WTC11 (cell line): ENCODE measurements around the gene SLC16A8. TPM values are rescaled to one million over a fixed set of nuclear protein-coding genes. Genes with fewer than 3 reads are reported as not detected.
A peak's percentile ranks its signal among the peaks of the same experiment; 100 is the strongest.

Experiments
- ATAC-seq: fragments of 200-7000 bp; cut with Tn5 transposase; 2 replicates; pipeline ENCODE4 v1.10.0; 2021; ENCODE audit warnings: mild to moderate bottlenecking, moderate library complexity
- CTCF ChIA-PET: fragments of 300-600 bp; sonication (Branson Sonifier 250); formaldehyde crosslinking; loops from one replicate; lab custom pipeline; 2021; ENCODE audit warnings: antibody characterized with exemption; lab: Charles Lee
- POLR2A ChIA-PET: fragments of 350-600 bp; sonication (Branson Sonifier 250); formaldehyde crosslinking; loops from one replicate; lab custom pipeline; 2021; ENCODE audit warnings: antibody characterized with exemption; lab: Charles Lee
- DNase-seq: peaks from one replicate; pipeline ENCODE4 v3.0.0; 2021; ENCODE audit warnings: low spot score
- H3K27ac Mint-ChIP-seq: 2 replicates; pipeline ENCODE4 v1.8.0; 2021; ENCODE audit warnings: mixed read lengths
- H3K27me3 Mint-ChIP-seq: 2 replicates; pipeline ENCODE4 v1.8.0; 2021; ENCODE audit warnings: low read depth, mild to moderate bottlenecking, moderate library complexity, mixed read lengths
- H3K36me3 Mint-ChIP-seq: 2 replicates; pipeline ENCODE4 v1.8.0; 2021; ENCODE audit warnings: mixed read lengths
- H3K4me1 Mint-ChIP-seq: 2 replicates; pipeline ENCODE4 v1.8.0; 2022; ENCODE audit warnings: mixed read lengths
- H3K4me3 Mint-ChIP-seq: 2 replicates; pipeline ENCODE4 v1.8.0; 2021; ENCODE audit warnings: mild to moderate bottlenecking, moderate library complexity, mixed read lengths
- H3K9me3 Mint-ChIP-seq: 2 replicates; pipeline ENCODE4 v1.8.0; 2021; ENCODE audit warnings: mixed read lengths
- AFF4 ChIP-seq: sonication (generic); formaldehyde crosslinking; IDR thresholded peaks from 2 replicates; pipeline ENCODE4 v1.8.1; 2023; ENCODE audit warnings: mild to moderate bottlenecking, missing genetic modification reagents, borderline replicate concordance
- ARID4B ChIP-seq: sonication (generic); formaldehyde crosslinking; IDR thresholded peaks from 2 replicates; pipeline ENCODE4 v1.8.0; 2023; ENCODE audit warnings: missing genetic modification reagents, mild to moderate bottlenecking, borderline replicate concordance
- CBFB ChIP-seq: sonication (generic); formaldehyde crosslinking; IDR thresholded peaks from 2 replicates; pipeline ENCODE4 v1.8.1; 2022; ENCODE audit warnings: mild to moderate bottlenecking, low read depth, missing genetic modification reagents
- FOXJ3 ChIP-seq: sonication (generic); formaldehyde crosslinking; IDR thresholded peaks from 2 replicates; pipeline ENCODE4 v1.9.0; 2021; ENCODE audit warnings: missing genetic modification reagents, mild to moderate bottlenecking, borderline replicate concordance
- GRHL2 ChIP-seq: fragments of 250-450 bp; sonication (Bioruptor Pico); IDR thresholded peaks from 2 replicates; pipeline ENCODE4 v1.8.0; 2022; ENCODE audit warnings: mild to moderate bottlenecking, moderate library complexity; ENCODE audit not compliant: insufficient replicate concordance, severe bottlenecking
- HMGA2 ChIP-seq: fragments of 250-450 bp; sonication (Bioruptor Pico); IDR thresholded peaks from 2 replicates; pipeline ENCODE4 v1.4.0; 2021; ENCODE audit warnings: mild to moderate bottlenecking, moderate library complexity
- MAX ChIP-seq: sonication (generic); formaldehyde crosslinking; IDR thresholded peaks from 2 replicates; pipeline ENCODE4 v1.8.0; 2022; ENCODE audit warnings: mild to moderate bottlenecking, missing genetic modification reagents
- MLX ChIP-seq: sonication (generic); formaldehyde crosslinking; IDR thresholded peaks from 2 replicates; pipeline ENCODE4 v1.8.1; 2023; ENCODE audit warnings: mild to moderate bottlenecking, missing genetic modification reagents, moderate library complexity
- NFYB ChIP-seq: sonication (generic); formaldehyde crosslinking; conservative IDR thresholded peaks from 2 replicates; pipeline ENCODE4 v1.8.0; 2022; ENCODE audit warnings: low read depth, missing genetic modification reagents
- PRRX2 ChIP-seq: fragments of 250-450 bp; sonication (Bioruptor Pico); IDR thresholded peaks from 2 replicates; pipeline ENCODE4 v1.8.0; 2021; ENCODE audit warnings: mild to moderate bottlenecking
- TP53 ChIP-seq: sonication (generic); formaldehyde crosslinking; IDR thresholded peaks from 2 replicates; pipeline ENCODE4 v1.8.1; 2023; ENCODE audit warnings: mild to moderate bottlenecking, missing genetic modification reagents
- total RNA-seq: library from RNA; stranded (reverse); gene quantifications from 3 replicates; pipeline ENCODE4 v1.2.3, GENCODE V29; 2021

Gene SLC16A8
- total RNA-seq, 1 experiment from 2014 or later = 0.57 TPM

- no peak for TF ChIP-seq ARID4B (CRISPR knock-in tag)
- no peak for TF ChIP-seq HMGA2 (CRISPR knock-in tag)
These were observed 27.2 kb upstream of the SLC16A8 start (continued) for GRCh38 chr22:38110863-38111852.

- TF ChIP-seq MLX = no peak
- TF ChIP-seq AFF4 (CRISPR knock-in tag) = no peak
- TF ChIP-seq NFYB (CRISPR knock-in tag) = no peak
- TF ChIP-seq FOXJ3 = no peak
- TF ChIP-seq GRHL2 (CRISPR knock-in tag) = no peak
- TF ChIP-seq CBFB = no peak
- H3K9me3 Mint-ChIP-seq = no peaks in the 10 kb centered on the region
- H3K4me1 Mint-ChIP-seq = peaks cover 7% of the 10 kb centered on the region
- H3K4me3 Mint-ChIP-seq = no peak within 1 kb of the TSS
- DNase-seq = no peak
- no peak within 1 kb of the TSS for H3K27ac Mint-ChIP-seq
- no peaks in the 10 kb centered on the region; the same call in 1 of the 2 replicates for H3K27me3 Mint-ChIP-seq
- ATAC-seq = peak; percentile 4; the same call in 1 of the 2 replicates
- CTCF ChIA-PET = interaction anchor here (1.0 to 11.1 kb wide), 12 partner anchors 10 to 71 kb away, joined by 3 to 222 read pairs (median 5); partner anchors contain the start of gene PLA2G6
- H3K36me3 Mint-ChIP-seq = no peaks in the 10 kb centered on the region
- POLR2A ChIA-PET = interaction anchor here (0.6 to 1.3 kb wide), 2 partner anchors 13 to 108 kb away, joined by 4 read pairs; no protein-coding TSS in a partner anchor
These were observed 26.3 kb upstream of the SLC16A8 start, which contains the start of gene BAIAP2L2 for GRCh38 chr22:38110008-38110862. Gene BAIAP2L2, minus strand, starts transcription at chr22:38110684. Its CDS starts 159 bp downstream, at chr22:38110525.

- Mint-ChIP-seq H3K4me1 (peaks cover 6% of the 10 kb centered on the region), H3K36me3 (no peaks in the 10 kb centered on the region), H3K27me3 (no peaks in the 10 kb centered on the region; the same call in 1 of the 2 replicates), H3K4me3 (no peak overlapping the region), H3K9me3 (no peaks in the 10 kb centered on the region), H3K27ac (no peak overlapping the region)
- DNase-seq (no peak), ATAC-seq (no peak)
- POLR2A ChIA-PET = no interaction called here
- CTCF ChIA-PET = interaction anchor here (1.1 to 11.1 kb wide), 9 partner anchors 9 to 57 kb away, joined by 3 to 222 read pairs (median 5); no protein-coding TSS in a partner anchor
- TF ChIP-seq PRRX2 (CRISPR knock-in tag) = no peak
- TF ChIP-seq MAX (CRISPR knock-in tag) = no peak
- no peak for TF ChIP-seq ARID4B (CRISPR knock-in tag)
- no peak for TF ChIP-seq TP53 (CRISPR knock-in tag)
These were observed 25.5 kb upstream of the SLC16A8 start for GRCh38 chr22:38109371-38110001.
